Osteoblast (primary cell): Measurements from ENCODE around the gene C6orf141. TPM values are rescaled to one million over a fixed set of nuclear protein-coding genes. Genes with fewer than 3 reads are reported as not detected.
"Not testable (repeated sequence)": the region's sequence is repeated elsewhere in the genome, so short reads cannot be mapped to it uniquely, and the experiment has no call there.

Experiments used
- DNase-seq: peaks from one replicate; pipeline ENCODE4 v3.0.0; 2011; ENCODE audit warnings: low spot score, mixed read lengths; ENCODE audit not compliant: insufficient read length; ENCODE audit errors: missing footprints
- H2AFZ ChIP-seq: 2 replicates; pipeline ENCODE4 v1.6.0; 2011; ENCODE audit warnings: mild to moderate bottlenecking, low read length
- H3K27ac ChIP-seq: 2 replicates; pipeline ENCODE4 v1.5.1; 2011; ENCODE audit warnings: mild to moderate bottlenecking, low read depth, low read length, moderate library complexity
- H3K27me3 ChIP-seq: 2 replicates; pipeline ENCODE4 v1.6.0; 2012; ENCODE audit warnings: mild to moderate bottlenecking, control low read depth, inconsistent platforms, low read length, moderate library complexity; ENCODE audit not compliant: insufficient read depth
- H3K36me3 ChIP-seq: 2 replicates; pipeline ENCODE4 v1.5.1; 2011; ENCODE audit warnings: mild to moderate bottlenecking, low read length, control low read depth, moderate library complexity; ENCODE audit not compliant: insufficient read depth
- H3K4me1 ChIP-seq: 2 replicates; pipeline ENCODE4 v1.5.1; 2011; ENCODE audit warnings: mild to moderate bottlenecking, low read length, control low read depth, moderate library complexity; ENCODE audit not compliant: insufficient read depth
- H3K4me2 ChIP-seq: 2 replicates; pipeline ENCODE4 v1.6.0; 2011; ENCODE audit warnings: mild to moderate bottlenecking, low read length; ENCODE audit not compliant: insufficient read depth
- H3K4me3 ChIP-seq: fragments of 200-600 bp; sonication (generic); 3 replicates; pipeline ENCODE4 v1.5.1; 2012; ENCODE audit warnings: mild to moderate bottlenecking, low read length, inconsistent platforms; ENCODE audit not compliant: insufficient read depth
- H3K79me2 ChIP-seq: 2 replicates; pipeline ENCODE4 v1.6.0; 2012; ENCODE audit warnings: mild to moderate bottlenecking, low read length, control low read depth, inconsistent platforms; ENCODE audit not compliant: insufficient read depth
- H3K9me3 ChIP-seq: 2 replicates; pipeline ENCODE4 v1.5.1; 2011; ENCODE audit warnings: low read depth, low read length, control low read depth
- H4K20me1 ChIP-seq: 2 replicates; pipeline ENCODE4 v1.6.0; 2012; ENCODE audit warnings: mild to moderate bottlenecking, low read length, control low read depth; ENCODE audit not compliant: insufficient read depth
- total RNA-seq: library from RNA; depleted of rRNA; stranded (reverse); fragments of >200 nt; gene quantifications from 2 replicates; pipeline ENCODE4 v1.2.3, GENCODE V29; 2012
- TF ChIP-seq, protein P1 (sequence below): IDR thresholded peaks from 2 replicates; pipeline ENCODE4 v1.5.1; 2011; ENCODE audit warnings: mild to moderate bottlenecking, low read depth, low read length, moderate library complexity; ENCODE audit errors: extremely low read depth

The C6orf141 gene
- total RNA-seq, 1 donor, result not detected

DNA sequence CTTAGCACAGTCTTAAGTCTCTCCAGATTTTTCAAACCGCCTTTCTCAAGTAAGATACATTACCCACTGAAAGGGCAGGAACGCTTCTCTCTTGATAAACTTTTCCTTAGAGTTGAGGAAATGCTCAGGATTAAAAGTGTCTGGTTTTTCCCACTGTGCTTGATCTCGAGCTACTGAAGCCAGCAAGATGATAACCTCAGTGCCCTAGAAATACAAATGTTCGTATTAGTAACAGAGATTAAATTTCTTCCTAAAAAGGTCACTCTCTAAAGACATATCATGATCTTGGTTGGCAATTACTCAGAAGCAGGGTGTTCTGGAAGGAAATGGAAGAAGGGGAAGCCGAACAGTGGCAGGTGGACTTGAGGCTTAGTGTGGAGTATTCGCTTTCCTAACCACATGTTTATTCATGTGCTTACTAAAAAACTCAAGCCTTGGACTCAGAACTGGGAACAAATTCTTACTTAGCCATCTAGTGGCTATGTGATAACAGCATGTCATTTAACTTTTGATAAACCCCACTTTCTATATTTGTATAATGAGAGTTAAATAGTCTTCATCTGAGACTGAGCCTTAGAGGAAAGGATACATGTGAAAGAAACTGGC, 20.1 kb downstream of the C6orf141 start:
- Histone ChIP-seq H3K4me3 (no peak overlapping the region), H3K27ac (no peak overlapping the region), H4K20me1 (no peaks in the 10 kb centered on the region), H3K9me3 (no peaks in the 10 kb centered on the region), H3K36me3 (no peaks in the 10 kb centered on the region), H3K4me1 (no peaks in the 10 kb centered on the region), H3K27me3 (no peaks in the 10 kb centered on the region), H3K79me2 (no peaks in the 10 kb centered on the region), H2AFZ (no peak overlapping the region), H3K4me2 (no peak overlapping the region)
- TF ChIP-seq, protein P1, sequence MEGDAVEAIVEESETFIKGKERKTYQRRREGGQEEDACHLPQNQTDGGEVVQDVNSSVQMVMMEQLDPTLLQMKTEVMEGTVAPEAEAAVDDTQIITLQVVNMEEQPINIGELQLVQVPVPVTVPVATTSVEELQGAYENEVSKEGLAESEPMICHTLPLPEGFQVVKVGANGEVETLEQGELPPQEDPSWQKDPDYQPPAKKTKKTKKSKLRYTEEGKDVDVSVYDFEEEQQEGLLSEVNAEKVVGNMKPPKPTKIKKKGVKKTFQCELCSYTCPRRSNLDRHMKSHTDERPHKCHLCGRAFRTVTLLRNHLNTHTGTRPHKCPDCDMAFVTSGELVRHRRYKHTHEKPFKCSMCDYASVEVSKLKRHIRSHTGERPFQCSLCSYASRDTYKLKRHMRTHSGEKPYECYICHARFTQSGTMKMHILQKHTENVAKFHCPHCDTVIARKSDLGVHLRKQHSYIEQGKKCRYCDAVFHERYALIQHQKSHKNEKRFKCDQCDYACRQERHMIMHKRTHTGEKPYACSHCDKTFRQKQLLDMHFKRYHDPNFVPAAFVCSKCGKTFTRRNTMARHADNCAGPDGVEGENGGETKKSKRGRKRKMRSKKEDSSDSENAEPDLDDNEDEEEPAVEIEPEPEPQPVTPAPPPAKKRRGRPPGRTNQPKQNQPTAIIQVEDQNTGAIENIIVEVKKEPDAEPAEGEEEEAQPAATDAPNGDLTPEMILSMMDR, result no peak
- no peak for DNase-seq

DNA sequence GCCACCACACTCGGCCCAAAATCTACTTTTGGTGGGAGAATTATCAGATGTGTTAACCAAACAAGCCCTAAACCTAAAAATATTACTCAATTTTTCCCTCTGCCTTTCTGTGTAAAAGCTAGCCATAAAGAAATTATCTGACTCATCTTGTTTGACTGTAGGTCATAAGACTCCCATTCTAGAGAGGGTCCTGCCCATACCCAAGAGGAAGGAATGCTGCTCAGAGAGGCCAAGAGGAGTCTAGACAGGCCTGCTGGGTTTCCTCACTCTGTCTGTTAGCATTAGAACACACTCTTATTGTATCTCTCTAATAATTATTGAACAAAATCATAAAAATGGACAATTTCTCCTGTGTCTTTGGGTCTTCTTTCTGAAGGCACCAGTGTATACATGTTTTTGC, 26.1 kb downstream of the C6orf141 start:
- Histone ChIP-seq H2AFZ (no peak overlapping the region), H3K4me1 (no peaks in the 10 kb centered on the region), H3K9me3 (no peaks in the 10 kb centered on the region), H4K20me1 (no peaks in the 10 kb centered on the region), H3K27ac (no peak overlapping the region), H3K27me3 (no peaks in the 10 kb centered on the region), H3K4me2 (no peak overlapping the region), H3K36me3 (no peaks in the 10 kb centered on the region), H3K4me3 (no peak overlapping the region), H3K79me2 (no peaks in the 10 kb centered on the region)
- TF ChIP-seq, protein P1, result no peak
- DNase-seq, result no peak

DNA sequence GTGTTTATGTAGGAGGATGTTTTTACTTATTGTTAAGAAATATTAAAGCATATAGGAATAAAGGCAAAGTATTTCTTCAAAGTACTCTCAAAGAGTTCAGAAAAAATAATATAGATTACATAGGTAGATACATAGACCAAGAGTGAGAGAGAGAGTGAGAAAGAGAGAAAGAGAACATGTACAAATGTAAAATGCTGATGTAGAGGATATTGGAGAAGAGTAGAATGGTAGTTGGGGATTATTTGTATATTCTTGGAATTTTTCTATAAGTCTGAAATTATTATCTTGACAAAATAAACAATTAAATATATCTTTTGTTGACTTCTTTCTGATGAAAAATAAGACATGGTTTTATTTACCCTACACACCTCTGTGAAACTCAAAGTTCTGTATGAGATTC, 29.2 kb downstream of the C6orf141 start:
- Histone ChIP-seq H3K79me2 (no peaks in the 10 kb centered on the region), H3K4me1 (no peaks in the 10 kb centered on the region), H3K27ac (no peak overlapping the region), H3K36me3 (no peaks in the 10 kb centered on the region), H3K27me3 (no peaks in the 10 kb centered on the region), H3K4me3 (no peak overlapping the region), H3K4me2 (no peak overlapping the region), H3K9me3 (no peaks in the 10 kb centered on the region), H4K20me1 (no peaks in the 10 kb centered on the region), H2AFZ (no peak overlapping the region)
- TF ChIP-seq, protein P1, result no peak
- no peak for DNase-seq

DNA sequence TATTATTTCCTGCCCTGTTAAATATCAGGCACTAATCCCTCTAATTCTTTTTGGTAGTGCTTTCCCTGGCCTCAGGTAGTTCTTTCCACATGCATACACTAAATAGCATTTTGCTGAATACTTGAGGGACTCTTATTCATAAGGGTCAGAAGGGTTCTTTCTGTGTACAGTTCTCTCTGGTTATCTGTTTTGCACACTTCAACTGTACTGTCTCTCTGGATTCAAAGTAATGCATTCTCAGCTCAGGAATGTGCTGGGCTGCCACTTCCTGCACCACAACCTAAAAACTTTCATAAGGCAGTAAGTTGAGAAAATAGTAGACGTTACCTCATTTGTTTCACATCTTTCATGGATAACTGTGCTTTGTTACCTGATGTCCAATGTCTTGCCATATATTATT, 32.1 kb downstream of the C6orf141 start:
- Histone ChIP-seq H3K4me2 (no peak overlapping the region), H3K27ac (no peak overlapping the region), H3K27me3 (no peaks in the 10 kb centered on the region), H3K79me2 (no peaks in the 10 kb centered on the region), H4K20me1 (no peaks in the 10 kb centered on the region), H2AFZ (no peak overlapping the region), H3K9me3 (no peaks in the 10 kb centered on the region), H3K4me3 (no peak overlapping the region), H3K4me1 (no peaks in the 10 kb centered on the region), H3K36me3 (no peaks in the 10 kb centered on the region)
- no peak for DNase-seq
- TF ChIP-seq, protein P1, result no peak

DNA sequence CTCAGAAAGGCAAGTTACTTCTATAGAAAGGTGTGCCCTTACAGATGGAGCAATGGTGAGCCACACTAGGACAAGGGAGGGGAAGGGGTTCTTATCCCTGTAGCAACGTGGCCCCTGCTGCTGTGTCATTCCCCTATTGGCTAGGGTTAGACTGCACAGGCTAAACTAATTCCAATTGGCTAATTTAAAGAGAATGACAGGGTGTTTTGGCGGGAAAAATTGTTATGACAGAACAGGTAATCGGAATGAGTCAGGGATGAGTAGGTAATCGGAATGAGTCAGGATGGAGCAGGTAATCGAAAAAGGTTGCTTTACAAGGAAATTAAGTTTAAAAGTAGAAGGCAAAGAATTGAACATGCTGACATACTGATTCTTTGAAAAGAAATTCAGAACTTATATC, 36.8 kb downstream of the C6orf141 start:
- H3K4me1 ChIP-seq, H3K9me3 ChIP-seq, DNase-seq, H3K27me3 ChIP-seq, H3K36me3 ChIP-seq, H3K4me2 ChIP-seq, H2AFZ ChIP-seq, H3K79me2 ChIP-seq, H4K20me1 ChIP-seq, H3K4me3 ChIP-seq, H3K27ac ChIP-seq: not testable (repeated sequence)
